ENCODE measurements around the gene SLC44A5.
"Not testable (repeated sequence)": the region's sequence is repeated elsewhere in the genome, so short reads cannot be mapped to it uniquely, and the experiment has no call there.

SLC44A5 gene

GRCh38 chr1:75412616-75413015 lies 198.3 kb downstream of the SLC44A5 start:
- no peak for TF ChIP-seq CTCF (IDR thresholded peaks at IDR 0.05)
- Histone ChIP-seq H3K36me3 (no peaks in the 10 kb centered on the region), H3K9me3 (no peaks in the 10 kb centered on the region), H3K27me3 (no peaks in the 10 kb centered on the region), H3K4me3 (ENCODE audit: low read depth in 1 of 2, low read length in 1 of 2) (no peak overlapping the region), H3K27ac (no peak overlapping the region), H3K4me1 (ENCODE audit: control insufficient read depth in 1 of 2, insufficient read depth in 1 of 2, low read depth in 1 of 2, low read length in 1 of 2) (no peaks in the 10 kb centered on the region)

- H3K9me3 ChIP-seq = not testable (repeated sequence)
These were observed 206.2 kb downstream of the SLC44A5 start for GRCh38 chr1:75404681-75405080.

DNA sequence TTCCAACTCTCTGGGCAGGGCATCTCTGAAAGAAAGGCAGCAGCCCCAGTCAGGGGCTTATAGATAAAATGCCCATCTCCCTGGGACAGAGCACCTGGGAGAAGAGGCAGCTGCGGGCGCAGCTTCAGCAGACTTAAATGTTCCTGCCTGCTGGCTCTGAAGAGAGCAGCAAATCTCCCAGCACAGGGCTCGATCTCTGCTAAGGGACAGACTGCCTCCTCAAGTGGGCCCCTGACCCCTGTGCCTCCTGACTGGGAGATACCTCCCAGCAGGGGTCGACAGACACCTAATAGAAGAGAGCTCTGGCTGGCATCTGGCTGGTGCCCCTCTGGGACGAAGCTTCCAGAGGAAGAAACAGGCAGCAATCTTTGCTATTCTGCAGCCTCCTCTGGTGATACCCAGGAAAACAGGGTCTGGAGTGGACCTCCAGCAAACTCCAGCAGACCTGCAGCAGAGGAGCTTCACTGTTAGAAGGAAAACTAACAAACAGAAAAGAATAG lies 207.7 kb downstream of the SLC44A5 start:
- H3K27ac ChIP-seq; H3K4me3 ChIP-seq (ENCODE audit: low read depth in 1 of 2, low read length in 1 of 2): not testable (repeated sequence)

More at GRCh38 chr1:75404681-75405080, 206.2 kb downstream of the SLC44A5 start:
- not testable (repeated sequence) for H3K4me3 ChIP-seq (ENCODE audit: low read depth in 1 of 2, low read length in 1 of 2); H3K27ac ChIP-seq; H3K4me1 ChIP-seq (ENCODE audit: control insufficient read depth in 1 of 2, insufficient read depth in 1 of 2, low read depth in 1 of 2, low read length in 1 of 2); H3K27me3 ChIP-seq; H3K36me3 ChIP-seq

GRCh38 chr1:75400716-75401115 lies 210.2 kb downstream of the SLC44A5 start:
- TF ChIP-seq CTCF (IDR thresholded peaks at IDR 0.05) = no peak
- Histone ChIP-seq H3K36me3 (no peaks in the 10 kb centered on the region), H3K27me3 (no peaks in the 10 kb centered on the region), H3K9me3 (no peaks in the 10 kb centered on the region), H3K27ac (no peak overlapping the region), H3K4me1 (ENCODE audit: control insufficient read depth in 1 of 2, insufficient read depth in 1 of 2, low read depth in 1 of 2, low read length in 1 of 2) (no peaks in the 10 kb centered on the region), H3K4me3 (ENCODE audit: low read depth in 1 of 2, low read length in 1 of 2) (no peak overlapping the region)

More for the DNA sequence above, 207.7 kb downstream of the SLC44A5 start:
- not testable (repeated sequence) for H3K27me3 ChIP-seq; H3K9me3 ChIP-seq; H3K36me3 ChIP-seq; H3K4me1 ChIP-seq (ENCODE audit: control insufficient read depth in 1 of 2, insufficient read depth in 1 of 2, low read depth in 1 of 2, low read length in 1 of 2)

- Histone ChIP-seq H3K9me3 (no peaks in the 10 kb centered on the region), H3K36me3 (no peaks in the 10 kb centered on the region), H3K4me3 (ENCODE audit: low read depth in 1 of 2, low read length in 1 of 2) (no peak overlapping the region), H3K27me3 (no peaks in the 10 kb centered on the region), H3K27ac (no peak overlapping the region), H3K4me1 (ENCODE audit: control insufficient read depth in 1 of 2, insufficient read depth in 1 of 2, low read depth in 1 of 2, low read length in 1 of 2) (no peaks in the 10 kb centered on the region)
- TF ChIP-seq CTCF (IDR thresholded peaks at IDR 0.05) = no peak
These were observed 214.2 kb downstream of the SLC44A5 start for GRCh38 chr1:75396745-75397144.

GRCh38 chr1:75396260-75396659 lies 214.7 kb downstream of the SLC44A5 start:
- H3K27ac ChIP-seq = no peak overlapping the region

More at GRCh38 chr1:75396260-75396659, 214.7 kb downstream of the SLC44A5 start:
- Histone ChIP-seq H3K27me3 (no peaks in the 10 kb centered on the region), H3K4me1 (ENCODE audit: control insufficient read depth in 1 of 2, insufficient read depth in 1 of 2, low read depth in 1 of 2, low read length in 1 of 2) (no peaks in the 10 kb centered on the region), H3K4me3 (ENCODE audit: low read depth in 1 of 2, low read length in 1 of 2) (no peak overlapping the region), H3K9me3 (no peaks in the 10 kb centered on the region), H3K36me3 (no peaks in the 10 kb centered on the region)
- TF ChIP-seq CTCF (IDR thresholded peaks at IDR 0.05) = no peak

Measured in neutrophil (primary cell).